HepG2 (cell line): ENCODE data around the gene NOL8. TPM values are rescaled to one million over a fixed set of nuclear protein-coding genes. Genes with fewer than 3 reads are reported as not detected.

Experiments
- AGO2 ChIP-seq: fragments of 200-400 bp; formaldehyde crosslinking; optimal IDR thresholded peaks from 2 replicates; pipeline ENCODE3; 2017; ENCODE audit warnings: mild to moderate bottlenecking, low read depth, low read length, moderate library complexity
- CC2D1A ChIP-seq: sonication (generic); formaldehyde crosslinking; IDR thresholded peaks from 2 replicates; pipeline ENCODE4 v1.8.1; 2023; ENCODE audit warnings: mild to moderate bottlenecking, missing genetic modification reagents
- DMAP1 ChIP-seq: IDR thresholded peaks from 2 replicates; pipeline ENCODE4 v1.6.1; 2016
- GPN1 ChIP-seq: sonication (generic); formaldehyde crosslinking; IDR thresholded peaks from 2 replicates; pipeline ENCODE4 v1.5.1; 2020; ENCODE audit warnings: missing genetic modification reagents, borderline replicate concordance
- IRF9 ChIP-seq: sonication (generic); formaldehyde crosslinking; IDR thresholded peaks from 2 replicates; pipeline ENCODE4 v1.8.0; 2022; ENCODE audit warnings: missing genetic modification reagents, mild to moderate bottlenecking, borderline replicate concordance
- IRX3 ChIP-seq: sonication (generic); formaldehyde crosslinking; IDR thresholded peaks from 2 replicates; pipeline ENCODE4 v1.8.1; 2023; ENCODE audit warnings: mild to moderate bottlenecking, low read depth, missing genetic modification reagents, borderline replicate concordance
- KDM3A ChIP-seq: IDR thresholded peaks from 2 replicates; pipeline ENCODE4 v1.6.1; 2018; ENCODE audit warnings: low read depth, missing compliant biosample characterization
- MAF1 ChIP-seq: sonication (generic); formaldehyde crosslinking; IDR thresholded peaks from 2 replicates; pipeline ENCODE4 v1.5.0; 2020; ENCODE audit warnings: missing genetic modification reagents, borderline replicate concordance
- MED1 ChIP-seq: sonication (generic); formaldehyde crosslinking; IDR thresholded peaks from 2 replicates; pipeline ENCODE4 v1.4.0; 2020; ENCODE audit warnings: missing genetic modification reagents
- ONECUT2 ChIP-seq: sonication (generic); formaldehyde crosslinking; IDR thresholded peaks from 2 replicates; pipeline ENCODE4 v1.4.0; 2020; ENCODE audit warnings: missing genetic modification reagents
- RBM22 ChIP-seq: fragments of 200-400 bp; formaldehyde crosslinking; optimal IDR thresholded peaks from 2 replicates; pipeline ENCODE3; 2017; ENCODE audit warnings: mild to moderate bottlenecking, low read length, moderate library complexity
- SKI ChIP-seq: fragments of 450-650 bp; IDR thresholded peaks from one replicate; pipeline ENCODE4 v1.6.1; 2018; ENCODE audit warnings: mild to moderate bottlenecking; ENCODE audit not compliant: partially characterized antibody
- TCF7L2 ChIP-seq: IDR thresholded peaks from 2 replicates; pipeline ENCODE4 v1.6.1; 2011; ENCODE audit warnings: mild to moderate bottlenecking, low read depth, low read length, moderate library complexity
- THYN1 ChIP-seq: sonication (generic); formaldehyde crosslinking; IDR thresholded peaks from 2 replicates; pipeline ENCODE4 v1.8.1; 2023; ENCODE audit warnings: low read depth, mild to moderate bottlenecking, moderate library complexity, missing genetic modification reagents, borderline replicate concordance
- TRAFD1 ChIP-seq: sonication (generic); formaldehyde crosslinking; IDR thresholded peaks from 2 replicates; pipeline ENCODE4 v1.5.1; 2020; ENCODE audit warnings: missing genetic modification reagents, mild to moderate bottlenecking, borderline replicate concordance
- ZBTB25 ChIP-seq: IDR thresholded peaks from 2 replicates; pipeline ENCODE4 v1.6.1; 2018; ENCODE audit warnings: missing genetic modification reagents
- ZFP82 ChIP-seq: sonication (generic); formaldehyde crosslinking; IDR thresholded peaks from 2 replicates; pipeline ENCODE4 v1.5.1; 2020; ENCODE audit warnings: mild to moderate bottlenecking, missing genetic modification reagents, borderline replicate concordance
- ZNF234 ChIP-seq: sonication (generic); formaldehyde crosslinking; conservative IDR thresholded peaks from 2 replicates; pipeline ENCODE4 v1.5.1; 2020; ENCODE audit warnings: mild to moderate bottlenecking, missing genetic modification reagents
- polyA plus RNA-seq, 8 experiments: library from polyadenylated mRNA; depleted of rRNA in 3 of 8; stranded (reverse) in 7 of 8; unstranded in 1 of 8; fragments of >200 nt; fragmentation: Illumina TruSeq in 4 of 8; extraction: Trizol in 4 of 8; gene quantifications; 2 replicates each; pipeline versions ENCODE4 v1.2.1 to v1.2.3, GENCODE V29; 2011 to 2016; ENCODE audit warnings: low read depth in 4 of 8, missing spikeins in 1 of 8, mixed read lengths in 1 of 8; ENCODE audit not compliant: insufficient read depth in 1 of 8
- total RNA-seq, 5 experiments: library from RNA; depleted of rRNA; stranded (reverse); fragments of >200 nt; fragmentation: Illumina TruSeq; extraction: Trizol; gene quantifications; 2 replicates each; pipeline ENCODE4 v1.2.3, GENCODE V29; 2016; ENCODE audit warnings: low read depth in 1 of 5
- TF ChIP-seq, protein P1 (sequence below): sonication (generic); formaldehyde crosslinking; IDR thresholded peaks from 2 replicates; pipeline ENCODE4 v1.4.0; 2020; ENCODE audit warnings: mild to moderate bottlenecking, low read depth, missing genetic modification reagents
- TF ChIP-seq, protein P2 (sequence below): sonication (generic); formaldehyde crosslinking; IDR thresholded peaks from 2 replicates; pipeline ENCODE4 v1.4.0; 2020; ENCODE audit warnings: missing genetic modification reagents

Gene NOL8
- total and polyA plus RNA-seq, 2 of the 13 experiments (the other 11 are each of a cell fraction or from before 2014, with no cell fraction given) = 12.8 to 36.3 TPM

- peak; percentile 25; the same call in 1 of the 2 replicates for TF ChIP-seq ZFP82
- TF ChIP-seq, protein P1, sequence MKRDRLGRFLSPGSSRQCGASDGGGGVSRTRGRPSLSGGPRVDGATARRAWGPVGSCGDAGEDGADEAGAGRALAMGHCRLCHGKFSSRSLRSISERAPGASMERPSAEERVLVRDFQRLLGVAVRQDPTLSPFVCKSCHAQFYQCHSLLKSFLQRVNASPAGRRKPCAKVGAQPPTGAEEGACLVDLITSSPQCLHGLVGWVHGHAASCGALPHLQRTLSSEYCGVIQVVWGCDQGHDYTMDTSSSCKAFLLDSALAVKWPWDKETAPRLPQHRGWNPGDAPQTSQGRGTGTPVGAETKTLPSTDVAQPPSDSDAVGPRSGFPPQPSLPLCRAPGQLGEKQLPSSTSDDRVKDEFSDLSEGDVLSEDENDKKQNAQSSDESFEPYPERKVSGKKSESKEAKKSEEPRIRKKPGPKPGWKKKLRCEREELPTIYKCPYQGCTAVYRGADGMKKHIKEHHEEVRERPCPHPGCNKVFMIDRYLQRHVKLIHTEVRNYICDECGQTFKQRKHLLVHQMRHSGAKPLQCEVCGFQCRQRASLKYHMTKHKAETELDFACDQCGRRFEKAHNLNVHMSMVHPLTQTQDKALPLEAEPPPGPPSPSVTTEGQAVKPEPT = no peak; the same call in 1 of the 2 replicates
- TF ChIP-seq GPN1 (CRISPR knock-in tag) = no peak
- peak; percentile 25 for TF ChIP-seq IRF9 (CRISPR knock-in tag)
- peak; percentile 51 for TF ChIP-seq MED1
- TF ChIP-seq SKI = no peak
- no peak for TF ChIP-seq ONECUT2 (CRISPR knock-in tag)
- TF ChIP-seq IRX3 = no peak; the same call in 1 of the 2 replicates
- TF ChIP-seq MAF1 = no peak
- no peak for TF ChIP-seq CC2D1A (CRISPR knock-in tag)
- TF ChIP-seq TRAFD1 (CRISPR knock-in tag) = no peak
- peak; percentile 96 for TF ChIP-seq DMAP1 (CRISPR knock-in tag)
- TF ChIP-seq AGO2 = no peak
- TF ChIP-seq THYN1 = no peak
- no peak for TF ChIP-seq TCF7L2
- TF ChIP-seq, protein P2, sequence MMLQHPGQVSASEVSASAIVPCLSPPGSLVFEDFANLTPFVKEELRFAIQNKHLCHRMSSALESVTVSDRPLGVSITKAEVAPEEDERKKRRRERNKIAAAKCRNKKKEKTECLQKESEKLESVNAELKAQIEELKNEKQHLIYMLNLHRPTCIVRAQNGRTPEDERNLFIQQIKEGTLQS = no peak
- TF ChIP-seq RBM22 = no peak
- TF ChIP-seq ZBTB25 (CRISPR knock-in tag) = peak; percentile 67; the same call in 1 of the 2 replicates
- peak; percentile 61; the same call in 1 of the 2 replicates for TF ChIP-seq KDM3A (CRISPR knock-in tag)
- no peak for TF ChIP-seq ZNF234 (CRISPR knock-in tag)
Measured at GRCh38 chr9:92325269-92325990, at the start of gene NOL8, which contains the start of gene CENPP (continued).
